Measurements from ENCODE around the gene PTPRA. TPM values are rescaled to one million over a fixed set of nuclear protein-coding genes. Genes with fewer than 3 reads are reported as not detected.

PTPRA gene
- total and polyA plus RNA-seq, 2 donors (not counting 3 experiments of a cell fraction or from before 2014, with no cell fraction given) = 43.2 to 53.4 TPM

GRCh38 chr20:3071266-3071609 is 198.0 kb downstream of the PTPRA start:
- Histone ChIP-seq H3K27me3 (ENCODE audit: control insufficient read depth in 2 of 2, insufficient read depth in 2 of 2, low read length in 2 of 2) (peaks cover 1 to 4% of the 10 kb centered on the region in 2 experiments), H3K4me1 (ENCODE audit: control insufficient read depth, extremely low read depth, insufficient read depth, low read length) (no peaks in the 10 kb centered on the region), H3K36me3 (ENCODE audit: control insufficient read depth in 2 of 2, extremely low read depth in 1 of 2, insufficient read depth in 2 of 2, low read length in 2 of 2) (no peaks in the 10 kb centered on the region), H3K9ac (replicated peaks; ENCODE audit: extremely low read depth, insufficient read depth, low read length) (no peak overlapping the region), H3K4me3 (replicated peaks in 1 of 3; ENCODE audit: insufficient read depth in 1 of 3, low read depth in 1 of 3, low read length in 3 of 3) (peak overlapping the region in 1 of 3 experiments; percentile 35), H3K4me2 (ENCODE audit: insufficient read depth, low read length) (no peak overlapping the region), H3K9me3 (replicated peaks; ENCODE audit: control insufficient read depth, insufficient read depth, low read length) (no peaks in the 10 kb centered on the region), H3K79me2 (ENCODE audit: control insufficient read depth, insufficient read depth, low read length) (no peaks in the 10 kb centered on the region), H3K27ac (ENCODE audit: insufficient read depth, low read depth, low read length) (no peak overlapping the region), H3K9me1 (replicated peaks; ENCODE audit: control insufficient read depth, extremely low read depth, insufficient read depth, low read length) (no peaks in the 10 kb centered on the region), H2AFZ (ENCODE audit: low read depth, low read length) (no peak overlapping the region), H4K20me1 (replicated peaks; ENCODE audit: control insufficient read depth, extremely low read depth, insufficient read depth, low read length) (no peaks in the 10 kb centered on the region)
- intact Hi-C loops (cut with micrococcal nuclease) (no loop called here), dilution Hi-C loops (cut with MboI; ENCODE audit: extremely low pct_ligation_motif_present, low sequenced_read_pairs) (no loop called here)
- FAIRE-seq = no peak
- CTCF ChIA-PET = no interaction called here
- no TSS peak for BruUV-seq (replicated peaks)
- DNase-seq (ENCODE audit: low read depth, low spot score) = no peak
- TF ChIP-seq MYC (IDR thresholded peaks at IDR 0.05; ENCODE audit: low read depth, low read length) = no peak
- POLR2A ChIA-PET = no interaction called here

- H3K27ac ChIP-seq (ENCODE audit: insufficient read depth, low read depth, low read length) = no peak within 1 kb of the TSS
- ChIA-PET CTCF (no interaction called here), POLR2A (no interaction called here)
- FAIRE-seq (no peak), DNase-seq (ENCODE audit: low read depth, low spot score) (peak; percentile 23)
- no peak within 1 kb of the TSS for H3K9ac ChIP-seq (replicated peaks; ENCODE audit: extremely low read depth, insufficient read depth, low read length)
- no TSS peak for BruUV-seq (replicated peaks)
- no peaks in the 10 kb centered on the region for H3K9me1 ChIP-seq (replicated peaks; ENCODE audit: control insufficient read depth, extremely low read depth, insufficient read depth, low read length)
- peak; percentile 41 for TF ChIP-seq MAX (IDR thresholded peaks at IDR 0.05; ENCODE audit: insufficient read depth, insufficient read length)
- peak; percentile 57 for TF ChIP-seq EZH2 (IDR thresholded peaks at IDR 0.05; ENCODE audit: borderline replicate concordance, low read depth, low read length, severe bottlenecking)
- no peak for TF ChIP-seq GATA2 (IDR thresholded peaks at IDR 0.05; ENCODE audit: insufficient read depth, insufficient read length, low read depth, low read length)
- TF ChIP-seq FOS (IDR thresholded peaks at IDR 0.05; ENCODE audit: borderline replicate concordance, insufficient read depth, low read length) = no peak
- H4K20me1 ChIP-seq (replicated peaks; ENCODE audit: control insufficient read depth, extremely low read depth, insufficient read depth, low read length) = no peaks in the 10 kb centered on the region
- no peaks in the 10 kb centered on the region for H3K79me2 ChIP-seq (ENCODE audit: control insufficient read depth, insufficient read depth, low read length)
- no peaks in the 10 kb centered on the region for H3K4me1 ChIP-seq (ENCODE audit: control insufficient read depth, extremely low read depth, insufficient read depth, low read length)
- intact Hi-C loops (cut with micrococcal nuclease) (no loop called here), dilution Hi-C loops (cut with MboI; ENCODE audit: extremely low pct_ligation_motif_present, low sequenced_read_pairs) (no loop called here)
- peak within 1 kb of the TSS; percentile 54 for H2AFZ ChIP-seq (ENCODE audit: low read depth, low read length)
- H3K4me3 ChIP-seq (replicated peaks in 1 of 3; ENCODE audit: insufficient read depth in 1 of 3, low read depth in 1 of 3, low read length in 3 of 3) = peak within 1 kb of the TSS in 1 of 3 experiments; percentile 35
- peaks cover 1 to 4% of the 10 kb centered on the region in 2 experiments for H3K27me3 ChIP-seq (ENCODE audit: control insufficient read depth in 2 of 2, insufficient read depth in 2 of 2, low read length in 2 of 2)
- no peaks in the 10 kb centered on the region for H3K36me3 ChIP-seq (ENCODE audit: control insufficient read depth in 2 of 2, extremely low read depth in 1 of 2, insufficient read depth in 2 of 2, low read length in 2 of 2)
- H3K9me3 ChIP-seq (replicated peaks; ENCODE audit: control insufficient read depth, insufficient read depth, low read length) = no peaks in the 10 kb centered on the region
- H3K4me2 ChIP-seq (ENCODE audit: insufficient read depth, low read length) = no peak within 1 kb of the TSS
Measured at GRCh38 chr20:3071610-3072529, 198.6 kb downstream of the PTPRA start, which contains the start of gene OXT. Gene OXT, plus strand, starts transcription at chr20:3071620. Its CDS starts 36 bp downstream, at chr20:3071656.

Measured in endothelial cell of umbilical vein (primary cell).